Chondrocyte (in vitro differentiated cells): ENCODE data around the gene CNTFR. TPM values are rescaled to one million over a fixed set of nuclear protein-coding genes. Genes with fewer than 3 reads are reported as not detected.
"Not testable (repeated sequence)": the region's sequence is repeated elsewhere in the genome, so short reads cannot be mapped to it uniquely, and the experiment has no call there.

Source experiments
- DNase-seq: peaks from one replicate; pipeline ENCODE4 v3.0.0; 2021; ENCODE audit warnings: mixed read lengths, low spot score
- H3K27ac Mint-ChIP-seq: one replicate; pipeline ENCODE4 v1.8.0; 2021; ENCODE audit warnings: mild to moderate bottlenecking, moderate library complexity, mixed read lengths; ENCODE audit not compliant: unreplicated experiment
- H3K27me3 Mint-ChIP-seq: 2 replicates; pipeline ENCODE4 v1.8.0; 2021; ENCODE audit warnings: low read depth, mixed read lengths
- H3K36me3 Mint-ChIP-seq: 2 replicates; pipeline ENCODE4 v1.8.0; 2021; ENCODE audit warnings: low read depth, mixed read lengths
- H3K4me1 Mint-ChIP-seq: 2 replicates; pipeline ENCODE4 v1.8.0; 2021; ENCODE audit warnings: low read depth, mild to moderate bottlenecking, mixed read lengths
- H3K4me3 Mint-ChIP-seq: one replicate; pipeline ENCODE4 v1.8.0; 2021; ENCODE audit warnings: mild to moderate bottlenecking, moderate library complexity, mixed read lengths; ENCODE audit not compliant: unreplicated experiment
- H3K9me3 Mint-ChIP-seq: 2 replicates; pipeline ENCODE4 v1.8.0; 2021; ENCODE audit warnings: low read depth, mixed read lengths
- long read RNA-seq: library from polyadenylated mRNA; stranded (forward); transcript quantifications from one replicate; pipeline ENCODE4 v2.0.0, GENCODE V29; 2021
- total RNA-seq: library from RNA; stranded (reverse); gene quantifications from 3 replicates; pipeline ENCODE4 v1.2.1, GENCODE V29; 2021
- TF ChIP-seq, protein P1 (sequence below): fragments of 200-600 bp; sonication (generic); IDR thresholded peaks from 2 replicates; pipeline ENCODE4 v1.5.0; 2021; ENCODE audit warnings: antibody characterized with exemption, mild to moderate bottlenecking, moderate library complexity

The CNTFR gene, protein sequence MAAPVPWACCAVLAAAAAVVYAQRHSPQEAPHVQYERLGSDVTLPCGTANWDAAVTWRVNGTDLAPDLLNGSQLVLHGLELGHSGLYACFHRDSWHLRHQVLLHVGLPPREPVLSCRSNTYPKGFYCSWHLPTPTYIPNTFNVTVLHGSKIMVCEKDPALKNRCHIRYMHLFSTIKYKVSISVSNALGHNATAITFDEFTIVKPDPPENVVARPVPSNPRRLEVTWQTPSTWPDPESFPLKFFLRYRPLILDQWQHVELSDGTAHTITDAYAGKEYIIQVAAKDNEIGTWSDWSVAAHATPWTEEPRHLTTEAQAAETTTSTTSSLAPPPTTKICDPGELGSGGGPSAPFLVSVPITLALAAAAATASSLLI
- 0.12 TPM in 1 of 3 replicates, not detected in the others for total RNA-seq
- long read RNA-seq = 0 reads

DNA sequence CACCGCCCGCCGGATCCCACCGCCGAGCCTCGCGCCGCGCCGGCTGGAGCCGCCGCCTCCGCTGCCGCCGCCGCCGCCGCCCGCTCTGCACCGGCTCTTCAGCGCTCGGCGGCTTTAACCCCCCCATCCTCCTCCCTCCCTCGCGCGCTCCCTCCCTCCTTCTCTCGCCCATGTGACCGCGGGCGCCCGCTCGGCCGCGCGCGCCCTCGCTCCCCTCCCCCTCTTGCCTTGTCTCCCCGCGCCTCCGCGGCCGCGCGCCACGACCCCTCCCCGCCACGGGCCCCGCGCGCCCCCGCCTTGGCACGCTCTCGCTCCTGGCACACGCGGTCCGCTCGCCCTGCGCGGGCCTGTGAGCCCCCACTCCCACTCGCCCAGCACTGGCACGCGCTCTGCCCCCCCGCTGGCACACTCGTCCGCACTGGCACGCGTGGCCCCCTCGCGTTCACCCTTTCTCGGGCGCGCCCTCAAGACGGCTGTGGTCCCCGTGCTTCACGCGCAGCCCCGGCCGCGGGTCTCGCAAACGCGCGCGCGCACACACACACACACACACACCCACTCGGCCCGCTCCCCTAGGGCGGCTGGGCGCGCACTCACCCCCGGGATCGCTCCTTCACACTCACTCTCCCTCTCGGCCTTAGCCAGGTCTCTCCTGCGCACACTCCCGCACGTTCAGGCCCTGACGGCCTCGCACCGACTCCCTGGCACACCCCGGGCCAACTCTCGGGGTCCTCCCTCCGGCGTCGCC is at the start of gene CNTFR:
CNTFR (minus strand) TSS at position 89 of the 745 bp plus-strand sequence. CDS start 20,743 bp downstream, outside the sequence.
- Mint-ChIP-seq H3K4me1 (peaks cover 16% of the 10 kb centered on the region), H3K36me3 (no peaks in the 10 kb centered on the region), H3K27ac (no peak within 1 kb of the TSS), H3K9me3 (no peaks in the 10 kb centered on the region), H3K4me3 (peak within 1 kb of the TSS; percentile 70), H3K27me3 (peaks cover 64% of the 10 kb centered on the region)
- DNase-seq = no peak
- TF ChIP-seq, protein P1, sequence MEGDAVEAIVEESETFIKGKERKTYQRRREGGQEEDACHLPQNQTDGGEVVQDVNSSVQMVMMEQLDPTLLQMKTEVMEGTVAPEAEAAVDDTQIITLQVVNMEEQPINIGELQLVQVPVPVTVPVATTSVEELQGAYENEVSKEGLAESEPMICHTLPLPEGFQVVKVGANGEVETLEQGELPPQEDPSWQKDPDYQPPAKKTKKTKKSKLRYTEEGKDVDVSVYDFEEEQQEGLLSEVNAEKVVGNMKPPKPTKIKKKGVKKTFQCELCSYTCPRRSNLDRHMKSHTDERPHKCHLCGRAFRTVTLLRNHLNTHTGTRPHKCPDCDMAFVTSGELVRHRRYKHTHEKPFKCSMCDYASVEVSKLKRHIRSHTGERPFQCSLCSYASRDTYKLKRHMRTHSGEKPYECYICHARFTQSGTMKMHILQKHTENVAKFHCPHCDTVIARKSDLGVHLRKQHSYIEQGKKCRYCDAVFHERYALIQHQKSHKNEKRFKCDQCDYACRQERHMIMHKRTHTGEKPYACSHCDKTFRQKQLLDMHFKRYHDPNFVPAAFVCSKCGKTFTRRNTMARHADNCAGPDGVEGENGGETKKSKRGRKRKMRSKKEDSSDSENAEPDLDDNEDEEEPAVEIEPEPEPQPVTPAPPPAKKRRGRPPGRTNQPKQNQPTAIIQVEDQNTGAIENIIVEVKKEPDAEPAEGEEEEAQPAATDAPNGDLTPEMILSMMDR = no peak

DNA sequence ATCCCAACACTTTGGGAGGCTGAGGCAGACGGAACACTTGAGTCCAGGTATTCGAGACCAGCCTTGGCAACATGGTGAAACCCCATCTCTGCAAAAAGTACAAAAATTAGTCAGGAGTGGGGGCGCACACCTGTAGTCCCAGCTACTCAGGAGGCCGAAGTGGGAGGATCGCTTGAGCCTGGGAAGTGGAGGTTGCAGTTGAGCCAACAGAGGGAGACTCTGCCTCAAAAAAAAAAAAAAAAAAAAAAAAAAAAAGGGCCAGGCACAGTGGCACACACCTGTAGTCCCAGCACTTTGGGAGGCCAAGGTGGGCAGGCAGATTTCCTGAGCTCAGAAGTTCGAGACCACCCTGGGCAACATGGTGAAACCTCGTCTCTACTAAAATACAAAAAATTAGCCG is 49.8 kb upstream of the CNTFR start:
- not testable (repeated sequence) for H3K27ac Mint-ChIP-seq, H3K36me3 Mint-ChIP-seq, H3K9me3 Mint-ChIP-seq, H3K27me3 Mint-ChIP-seq, DNase-seq, H3K4me3 Mint-ChIP-seq
- H3K4me1 Mint-ChIP-seq = peaks cover 33% of the 10 kb centered on the region

DNA sequence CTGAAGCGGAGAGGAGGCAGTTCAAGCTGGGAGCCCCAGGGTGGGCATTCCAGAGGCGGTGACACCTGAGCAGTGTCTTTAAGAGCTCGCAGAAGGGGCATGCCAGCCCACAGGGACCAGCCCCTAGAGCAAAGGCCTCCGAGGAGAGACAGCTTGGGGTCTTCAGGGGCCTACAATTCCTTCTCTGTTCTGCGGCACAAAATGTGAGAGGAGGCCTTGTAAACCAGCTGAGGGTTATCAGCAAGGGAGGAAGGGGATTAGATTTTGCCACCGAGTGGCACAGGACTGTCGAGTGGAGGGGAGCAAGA is 48.6 kb upstream of the CNTFR start:
- H3K36me3 Mint-ChIP-seq = peaks cover 2% of the 10 kb centered on the region
- no peaks in the 10 kb centered on the region for H3K9me3 Mint-ChIP-seq
- peaks cover 36% of the 10 kb centered on the region for H3K4me1 Mint-ChIP-seq
- DNase-seq = no peak
- H3K27me3 Mint-ChIP-seq = no peaks in the 10 kb centered on the region
- H3K27ac Mint-ChIP-seq = peak overlapping the region; percentile 80
- H3K4me3 Mint-ChIP-seq = peak overlapping the region; percentile 88
- TF ChIP-seq, protein P1 = no peak

DNA sequence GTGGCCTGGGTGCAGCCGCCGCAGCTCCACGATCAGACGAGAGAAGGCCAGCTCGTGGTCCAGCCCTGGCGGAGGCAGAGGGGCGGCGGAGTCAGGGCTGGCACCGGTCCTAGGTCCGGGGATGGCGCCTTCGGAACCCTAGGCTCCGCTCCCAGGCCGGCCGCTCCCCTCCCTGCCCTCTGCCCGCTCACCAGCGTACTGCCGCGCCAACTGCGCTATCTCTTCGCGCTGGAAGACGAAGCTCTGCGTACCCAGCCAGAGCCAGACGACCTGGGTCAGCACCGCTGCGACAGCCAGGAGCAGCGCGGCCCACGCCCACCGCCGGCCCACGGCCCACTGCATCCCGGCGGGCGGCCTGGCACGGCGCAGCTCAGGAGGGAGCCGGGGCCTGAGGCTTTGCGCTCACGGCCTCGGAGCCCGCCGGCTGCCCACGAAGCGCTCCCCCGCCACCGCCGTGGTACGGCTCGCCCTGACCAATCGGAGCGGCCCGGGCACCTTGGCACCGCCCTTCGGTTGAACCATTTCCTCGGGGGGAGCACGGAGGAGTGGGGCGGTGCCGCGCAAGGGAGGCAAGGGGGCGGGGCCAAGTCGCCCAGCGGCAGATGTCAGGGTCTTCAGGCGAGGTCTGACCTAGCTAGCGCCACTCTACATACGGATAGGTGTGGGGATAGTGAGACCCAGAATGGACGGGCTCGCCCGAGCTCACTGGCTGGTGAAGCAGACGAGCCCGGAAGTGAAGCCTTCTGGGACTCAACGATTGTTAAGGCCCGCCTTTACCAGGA is 48.0 kb upstream of the CNTFR start, which contains the start of gene SIGMAR1:
SIGMAR1 (minus strand) TSS at position 432 of the 782 bp plus-strand sequence; CDS start at position 342, 90 bp downstream.
- peaks cover 2% of the 10 kb centered on the region for H3K36me3 Mint-ChIP-seq
- no peak for DNase-seq
- peak within 1 kb of the TSS; percentile 80 for H3K27ac Mint-ChIP-seq
- peaks cover 36% of the 10 kb centered on the region for H3K4me1 Mint-ChIP-seq
- no peaks in the 10 kb centered on the region for H3K27me3 Mint-ChIP-seq
- peak within 1 kb of the TSS; percentile 88 for H3K4me3 Mint-ChIP-seq
- no peaks in the 10 kb centered on the region for H3K9me3 Mint-ChIP-seq
- TF ChIP-seq, protein P1 = no peak

DNA sequence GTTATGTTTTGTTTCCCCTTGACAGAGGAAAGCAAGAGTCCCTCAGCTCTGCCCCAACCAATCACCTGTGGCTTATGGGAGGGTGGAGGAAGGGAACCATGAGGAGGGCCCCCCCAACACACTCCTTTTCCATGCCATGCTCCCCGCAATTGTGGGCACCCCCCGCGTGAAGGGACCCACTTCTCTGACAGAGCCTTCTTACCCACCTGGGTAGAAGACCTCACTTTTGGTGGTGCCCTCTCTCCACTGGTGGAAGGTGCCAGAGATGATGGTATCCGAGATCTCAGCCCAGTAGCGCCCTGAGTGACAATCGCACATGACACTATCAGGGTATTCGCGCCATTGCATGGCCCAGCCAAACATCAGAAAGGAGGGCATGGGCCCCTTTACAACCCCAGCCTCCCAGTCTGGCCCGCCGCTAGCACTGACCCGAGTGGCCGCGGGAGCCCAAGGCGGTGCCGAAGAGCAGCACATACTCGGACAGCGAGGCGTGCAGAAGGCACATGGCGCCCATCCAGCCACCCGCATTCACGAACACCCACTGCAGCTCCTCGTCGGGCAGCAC is 47.3 kb upstream of the CNTFR start:
- Mint-ChIP-seq H3K27me3 (peaks cover 2% of the 10 kb centered on the region), H3K36me3 (peaks cover 2% of the 10 kb centered on the region), H3K9me3 (no peaks in the 10 kb centered on the region), H3K27ac (peak overlapping the region; percentile 80), H3K4me1 (peaks cover 36% of the 10 kb centered on the region), H3K4me3 (peak overlapping the region; percentile 88)
- DNase-seq = no peak
- TF ChIP-seq, protein P1 = no peak
